ENCODE results near the gene SYK.

The SYK gene

DNA sequence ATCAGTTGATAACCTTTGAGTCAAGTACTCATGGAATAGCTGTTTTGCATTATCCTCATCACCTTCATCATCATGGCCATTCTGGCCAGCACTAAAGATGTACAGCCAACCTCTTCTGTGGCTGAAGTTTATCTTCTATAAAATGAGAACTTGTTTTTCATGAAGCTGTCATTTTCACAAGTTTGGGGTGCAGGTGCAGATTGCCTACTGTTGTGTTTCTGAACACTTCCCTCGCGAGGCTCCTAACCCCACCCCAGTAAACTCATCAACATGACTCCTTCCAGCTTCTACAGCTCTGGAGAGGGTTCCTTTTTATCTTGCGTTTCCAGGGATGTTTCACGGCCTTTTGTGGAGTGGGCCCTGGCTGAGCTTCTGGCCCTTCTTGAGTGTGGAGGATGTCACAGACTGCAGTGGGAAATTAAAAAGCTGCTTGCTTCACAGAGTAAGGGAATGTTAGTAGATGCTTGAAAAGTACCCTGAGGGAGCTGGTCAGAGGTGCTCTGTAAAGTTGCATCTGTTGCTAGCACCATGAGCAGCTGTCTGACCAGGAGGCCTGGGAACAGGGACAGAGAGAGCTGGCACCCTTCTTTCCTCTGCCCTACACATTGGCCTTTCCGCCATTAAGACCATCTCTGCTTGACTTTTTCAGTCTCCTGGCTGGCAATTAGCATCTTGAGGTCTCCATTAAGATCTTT, 24.9 kb downstream of the SYK start:
- no peak for DNase-seq

DNA sequence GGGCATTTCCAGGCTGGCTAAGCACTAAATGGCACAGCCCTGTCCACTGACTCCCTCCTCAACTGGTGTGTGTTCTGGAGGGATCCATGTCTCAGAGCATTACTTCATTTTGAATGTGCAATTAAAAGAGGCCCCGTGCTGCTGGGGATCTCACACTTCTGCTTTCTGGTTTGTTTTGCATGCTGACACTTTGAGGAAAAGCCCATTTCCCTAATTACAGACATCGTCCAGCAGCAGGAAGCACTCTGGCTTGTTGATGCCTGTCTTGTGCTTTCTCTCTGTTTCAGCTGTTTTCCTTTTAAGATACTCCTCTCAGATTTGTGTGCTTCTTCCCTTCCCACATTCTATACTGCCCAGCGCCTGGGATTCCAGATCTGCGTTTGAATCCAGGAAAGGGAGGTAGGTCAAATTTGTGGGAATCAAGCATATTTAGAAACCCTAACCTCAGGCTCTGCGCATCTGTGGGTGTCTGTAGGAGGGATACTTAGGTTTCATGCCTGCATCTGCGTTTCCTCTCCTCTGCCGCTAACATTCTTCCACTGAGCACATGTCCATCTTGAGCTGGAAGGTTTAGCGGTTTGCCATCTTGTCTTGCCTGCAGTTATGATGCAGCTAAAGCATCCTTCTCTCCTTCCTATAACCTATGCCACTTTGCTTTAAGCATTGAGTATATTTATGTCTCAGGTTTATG, 25.7 kb downstream of the SYK start:
- DNase-seq: no peak

DNA sequence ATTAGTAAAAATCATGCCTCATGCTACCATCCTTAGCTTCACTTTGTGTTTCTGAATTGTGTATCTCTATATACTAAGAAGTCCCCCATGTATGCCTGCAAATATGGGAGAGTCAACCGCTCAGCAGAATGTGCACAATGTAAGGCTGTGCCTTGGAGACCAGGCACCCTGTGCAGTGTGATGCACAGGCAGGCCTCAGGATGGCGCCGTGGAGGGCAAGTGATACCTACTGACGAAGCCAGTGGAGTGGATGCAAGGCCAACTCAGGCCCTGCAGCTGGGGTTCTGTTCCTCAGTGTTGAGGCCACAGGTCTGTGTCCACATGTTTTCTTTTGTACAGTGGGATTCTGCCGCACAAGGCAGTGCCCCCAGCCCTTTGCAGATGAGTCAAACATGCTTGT, 28.4 kb downstream of the SYK start:
- DNase-seq: no peak

DNA sequence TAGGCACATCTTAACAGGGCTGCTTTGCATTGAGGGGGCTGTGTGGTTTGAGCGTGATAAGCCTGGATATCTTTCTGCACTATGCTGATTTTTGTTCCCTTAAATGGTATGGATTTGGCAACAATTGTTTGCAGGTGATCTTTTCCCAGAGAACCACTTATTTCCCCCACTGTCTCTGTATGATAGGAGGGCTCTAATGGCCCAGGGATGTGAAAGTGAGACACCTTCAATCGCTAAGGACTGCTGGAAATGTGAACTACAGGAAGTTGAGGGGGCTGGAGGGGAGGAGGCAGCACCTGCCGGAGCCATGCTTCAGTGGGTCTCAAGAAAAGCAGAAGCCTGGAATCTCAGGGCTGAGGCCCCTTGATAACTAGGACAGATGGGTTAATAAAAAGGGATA, 29.4 kb downstream of the SYK start:
- peak; percentile 28 to 59 for DNase-seq

DNA sequence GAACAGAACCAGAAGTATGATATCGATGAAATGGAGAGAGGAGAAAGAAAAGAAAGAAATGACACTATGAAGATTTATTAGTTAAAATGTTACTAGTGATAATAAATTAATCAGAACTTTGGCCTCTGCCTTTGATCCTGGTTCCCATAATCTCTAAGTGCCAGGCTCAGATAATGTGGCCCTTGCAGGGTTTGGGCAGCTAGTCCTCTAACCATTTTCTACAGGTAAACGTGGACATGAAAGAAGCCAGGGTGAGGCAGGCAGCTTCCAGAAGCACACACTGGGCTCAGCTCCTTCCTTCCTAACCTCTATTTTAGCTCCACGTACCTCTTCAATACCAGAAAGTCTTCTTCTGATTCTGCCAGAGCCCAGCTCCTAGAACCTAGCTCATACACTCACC, 30.6 kb downstream of the SYK start:
- no peak for DNase-seq

DNA sequence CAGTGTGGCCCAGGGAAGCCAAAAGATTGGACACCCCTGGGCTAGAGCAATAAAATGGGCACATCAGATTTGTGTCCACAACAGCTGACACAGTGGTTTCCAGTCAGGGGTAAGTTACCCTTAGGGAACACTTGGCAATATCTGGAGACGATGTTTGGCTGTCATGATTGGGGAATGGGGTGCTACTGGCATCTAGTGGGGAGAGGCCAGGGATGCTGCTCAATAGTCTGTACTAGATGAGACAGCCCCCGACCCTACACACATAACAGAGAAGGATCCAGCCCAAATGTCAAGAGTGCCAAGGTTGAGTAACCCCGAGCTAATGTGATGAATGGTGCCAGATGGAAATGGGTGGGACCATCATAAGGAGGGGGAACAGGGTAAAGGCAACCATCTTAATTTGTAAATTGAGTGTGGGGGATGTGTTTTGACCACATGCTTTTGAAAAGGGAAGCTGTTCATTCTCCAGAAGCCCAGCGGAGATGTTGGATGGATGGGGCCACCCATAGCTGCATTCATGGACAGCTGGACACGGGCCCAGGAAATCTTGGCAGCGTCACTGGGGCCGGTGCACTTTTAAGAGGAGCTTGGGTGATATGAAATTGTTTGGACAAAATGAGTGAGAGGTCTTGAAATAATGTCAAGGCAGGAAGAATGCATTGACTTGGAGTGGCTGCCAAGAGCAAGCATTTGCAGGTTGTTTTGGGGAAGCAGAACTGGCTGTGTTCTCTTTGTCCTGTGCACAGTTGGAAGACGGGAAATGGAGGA, 33.4 kb downstream of the SYK start:
- no peak for DNase-seq

DNA sequence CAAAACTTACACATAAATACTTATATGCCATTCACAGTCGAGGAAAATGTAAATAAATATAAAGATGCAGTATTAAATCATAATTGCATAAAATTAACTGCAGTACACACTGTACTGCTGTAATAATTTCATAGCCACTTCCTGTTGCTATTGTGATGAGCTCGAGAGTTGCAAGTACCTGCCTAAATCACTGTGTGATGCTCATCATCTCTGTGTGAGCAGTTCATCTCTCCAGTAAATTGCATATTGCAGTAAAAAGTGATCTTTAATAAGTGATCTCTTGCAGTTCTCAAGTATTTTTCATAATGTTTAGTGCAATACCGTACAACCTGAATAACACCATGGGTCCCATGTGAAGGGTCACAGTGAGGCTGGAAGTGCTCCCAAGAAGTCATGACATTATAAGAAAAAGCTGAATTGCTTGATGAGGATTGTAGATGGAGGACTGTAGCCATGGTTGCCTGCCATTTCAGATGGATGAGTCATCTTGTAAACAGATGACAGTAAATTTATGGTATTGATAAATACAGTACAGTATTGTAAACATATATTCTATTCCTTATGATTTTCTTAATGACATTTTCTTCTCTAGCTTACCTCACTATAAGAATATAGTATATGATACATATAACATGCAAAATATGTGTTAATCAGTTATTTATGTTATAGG, 34.9 kb downstream of the SYK start:
- DNase-seq: no peak

DNA sequence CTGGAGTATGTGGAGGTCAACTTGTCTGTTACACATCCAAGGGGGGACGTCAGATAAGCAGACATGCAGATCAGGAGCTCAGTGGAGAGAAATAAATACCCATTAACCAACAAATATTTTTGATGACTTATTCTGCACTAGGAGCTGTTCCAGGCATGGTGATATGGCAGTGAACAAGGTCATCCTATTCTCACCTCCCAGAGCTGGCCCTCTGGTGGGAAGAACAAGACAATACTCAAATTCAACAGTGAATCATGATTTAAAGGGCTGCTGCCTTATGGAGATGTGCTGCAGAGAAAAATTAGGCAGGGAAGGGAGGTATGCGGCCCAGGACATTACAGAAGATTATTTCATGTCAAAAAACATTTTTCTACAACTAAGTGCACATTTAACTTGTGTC, 36.5 kb downstream of the SYK start:
- DNase-seq: no peak

DNA sequence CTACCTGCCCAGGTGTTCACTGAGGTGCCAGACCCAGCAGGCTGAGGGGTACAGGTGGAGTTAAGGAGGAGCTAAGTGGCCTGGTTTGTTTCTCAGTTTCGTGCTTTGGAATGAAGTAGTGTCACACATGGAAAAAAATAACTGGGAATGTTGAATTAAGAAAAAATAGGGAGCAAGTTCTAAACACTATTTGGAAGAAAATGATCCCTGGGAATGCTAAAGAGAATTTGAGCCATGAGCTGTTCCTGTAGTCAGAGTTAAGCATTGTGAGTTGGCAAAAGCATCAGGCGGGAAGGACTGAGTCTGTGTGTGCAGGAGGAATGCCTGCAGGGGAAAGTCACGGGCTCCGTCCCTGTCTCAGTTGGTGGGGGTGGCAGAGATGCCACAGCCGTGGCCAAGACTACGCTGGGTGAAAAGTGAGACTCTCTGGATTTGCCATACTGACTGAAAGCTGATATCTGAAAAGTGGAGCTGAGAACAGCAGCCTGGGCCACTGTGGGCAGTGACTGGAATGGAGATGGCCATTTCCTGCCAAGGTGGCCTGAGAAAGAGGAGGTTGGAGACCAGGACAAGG, 37.0 kb downstream of the SYK start:
- DNase-seq: no peak

DNA sequence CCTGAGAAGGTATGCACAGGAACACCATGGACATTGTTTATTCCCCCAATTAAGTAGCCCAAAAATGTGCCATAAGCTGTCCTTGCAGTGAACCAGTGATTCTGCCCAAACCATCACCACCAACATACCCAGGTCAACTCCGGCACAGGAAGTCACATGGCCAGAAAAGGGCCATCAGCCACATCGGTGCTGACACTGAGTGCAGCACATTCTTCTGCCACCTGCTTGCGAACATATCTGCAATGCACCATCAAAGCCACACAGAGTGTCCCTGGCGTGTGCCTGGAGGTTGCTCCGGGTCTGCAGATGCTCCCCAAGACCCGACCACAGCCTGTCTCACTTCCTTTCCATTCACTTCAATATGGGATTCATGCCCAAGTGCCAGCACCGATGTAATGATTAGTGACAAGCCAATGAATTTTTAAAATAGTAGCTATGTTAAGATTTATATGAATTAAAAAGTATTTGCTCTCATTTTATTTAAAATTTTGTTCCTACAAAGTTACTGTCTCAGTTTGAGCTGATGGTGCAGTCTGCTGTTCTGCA, 37.6 kb downstream of the SYK start:
- no peak for DNase-seq

DNA sequence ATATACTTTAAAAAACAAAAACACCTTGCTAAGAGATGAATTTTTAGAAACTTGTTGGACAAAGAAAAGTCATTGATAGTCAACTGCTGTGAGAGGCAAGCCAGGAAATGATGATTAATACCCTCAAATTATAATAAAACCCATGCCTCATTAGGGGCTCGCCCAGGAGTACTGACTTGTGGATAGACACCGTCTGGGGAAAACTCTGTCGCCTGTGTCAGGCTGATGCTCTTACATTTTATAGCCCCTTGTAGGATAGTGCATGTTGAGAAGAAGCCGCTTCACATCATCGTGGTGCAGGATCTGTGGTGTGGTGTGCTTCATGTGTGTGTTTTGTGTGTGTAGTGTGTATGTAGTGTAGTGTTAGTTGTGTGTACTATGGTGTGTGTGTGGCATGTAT, 39.1 kb downstream of the SYK start:
- no peak for DNase-seq

DNA sequence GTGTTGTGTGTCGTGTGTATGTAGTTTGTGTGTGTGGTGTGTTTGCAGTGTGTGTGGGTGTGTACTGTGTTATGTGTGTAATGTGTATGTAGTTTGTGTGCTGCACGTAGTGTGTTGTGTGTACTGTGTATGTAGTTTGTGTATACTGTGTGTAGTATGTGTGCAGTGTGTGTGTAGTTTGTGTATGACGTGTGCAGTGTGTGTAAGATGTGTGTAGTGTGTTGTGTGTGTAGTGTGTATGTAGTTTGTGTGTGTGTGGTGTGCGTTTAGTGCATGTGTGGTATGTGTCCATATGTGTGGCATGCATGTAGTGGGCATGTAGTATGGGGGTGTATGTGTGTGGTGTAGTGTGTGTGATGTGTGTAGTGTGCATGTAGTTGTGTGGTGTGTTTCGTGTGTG, 39.6 kb downstream of the SYK start:
- DNase-seq: no peak

DNA sequence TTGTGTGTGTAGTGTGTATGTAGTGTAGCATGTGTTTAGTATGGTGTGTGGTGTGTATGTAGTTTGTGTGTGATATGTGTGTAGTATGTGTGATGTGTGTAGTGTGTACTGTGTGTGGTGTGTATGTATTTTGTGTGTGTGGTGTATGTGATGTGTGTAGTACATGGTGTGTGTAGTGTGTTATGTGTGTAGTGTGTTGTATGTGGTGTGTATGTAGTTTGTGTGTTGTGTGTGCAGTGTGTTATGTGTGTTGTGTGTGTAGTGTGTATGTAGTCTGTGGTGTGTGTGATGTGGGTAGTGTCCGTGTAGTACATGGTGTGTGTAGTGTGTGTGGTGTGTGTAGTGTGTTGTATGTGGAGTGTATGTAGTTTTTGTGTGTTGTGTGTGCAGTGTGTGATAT, 40.0 kb downstream of the SYK start:
- DNase-seq: no peak

DNA sequence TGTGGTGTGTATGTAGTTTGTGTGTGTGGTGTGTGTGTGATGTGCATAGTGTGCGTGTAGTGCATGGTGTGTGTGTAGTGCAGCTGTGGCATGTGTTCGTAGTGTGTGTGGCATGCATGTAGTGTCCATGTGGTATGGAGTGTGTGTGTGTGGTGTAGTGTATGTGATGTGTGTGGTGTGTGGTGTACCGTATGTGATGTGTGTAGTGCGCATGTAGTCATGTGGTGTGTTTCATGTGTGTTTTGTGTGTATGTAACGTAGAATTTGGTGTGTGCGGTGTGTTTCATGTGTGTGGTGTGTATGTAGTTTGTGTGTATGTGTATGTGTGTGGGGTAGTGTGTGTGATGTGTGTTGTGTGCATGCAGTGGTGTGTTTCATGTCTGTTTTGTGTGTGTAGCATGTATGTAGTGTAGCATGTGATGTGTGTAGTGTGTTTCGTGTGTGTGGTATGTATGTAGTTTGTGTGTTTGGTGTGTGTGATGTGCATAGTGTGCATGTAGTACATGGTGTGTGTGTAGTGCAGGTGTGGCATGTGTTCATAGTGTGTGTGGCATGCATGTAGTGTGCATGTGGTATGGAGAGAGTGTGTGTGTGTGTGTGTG, 40.7 kb downstream of the SYK start:
- no peak for DNase-seq

DNA sequence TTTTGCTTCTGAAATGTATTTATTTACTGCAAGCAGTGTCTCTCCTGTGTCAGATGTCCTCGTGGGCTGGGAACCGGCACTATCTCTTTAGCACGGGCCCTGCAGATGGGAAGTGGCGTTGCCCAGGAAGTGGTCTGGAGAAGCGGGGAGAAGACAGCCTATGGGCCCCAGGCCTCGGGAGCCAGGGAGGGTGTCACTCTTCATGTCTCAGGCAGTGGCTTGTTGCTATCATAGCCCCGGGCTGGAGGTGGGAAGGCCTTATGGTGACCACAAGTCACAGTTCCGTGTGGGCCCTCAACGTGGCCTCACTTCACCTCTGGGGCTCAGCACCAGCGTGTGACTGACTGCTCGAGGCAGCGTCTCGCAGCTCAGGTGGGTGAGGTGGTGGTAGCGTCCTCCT, 41.4 kb downstream of the SYK start:
- no peak for DNase-seq

DNA sequence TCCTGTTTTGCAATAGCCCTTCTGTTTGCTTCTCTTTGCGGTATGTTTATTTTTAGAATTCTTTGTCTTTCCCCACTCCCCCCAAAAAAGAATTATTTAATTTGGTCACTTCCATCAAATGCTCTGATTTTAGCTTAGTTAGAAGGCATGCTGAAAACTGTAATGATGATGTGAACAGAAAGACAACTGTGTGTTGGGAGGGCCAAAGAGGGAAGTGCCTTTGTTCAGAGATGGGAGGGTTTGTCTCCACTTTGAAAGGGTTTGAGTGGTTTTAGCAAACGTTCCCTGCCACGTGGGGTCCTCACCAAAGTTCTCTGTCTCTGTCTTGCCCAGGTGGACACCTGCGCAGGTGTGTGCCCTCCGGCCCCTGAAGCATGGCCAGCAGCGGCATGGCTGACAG, 41.9 kb downstream of the SYK start:
- no peak for DNase-seq

DNA sequence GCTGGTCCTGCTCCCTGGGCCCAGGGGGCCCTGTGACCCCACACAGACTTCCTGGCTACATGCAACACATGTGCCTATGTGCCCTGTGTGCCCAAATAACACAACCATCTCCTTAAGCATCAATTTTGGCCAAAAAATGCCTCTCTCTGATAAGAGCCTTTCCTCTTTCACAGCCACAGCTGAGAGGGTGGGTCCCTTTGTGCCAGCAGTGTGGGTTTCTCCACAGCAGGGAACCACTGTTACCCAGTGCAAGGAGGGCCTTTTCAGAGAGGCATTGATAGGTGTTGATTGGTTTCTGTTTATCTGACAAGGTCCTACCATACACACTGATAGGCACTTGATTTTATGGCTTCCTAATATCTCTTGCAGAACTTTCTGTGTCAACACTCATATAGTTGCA, 42.7 kb downstream of the SYK start:
- no peak for DNase-seq

DNA sequence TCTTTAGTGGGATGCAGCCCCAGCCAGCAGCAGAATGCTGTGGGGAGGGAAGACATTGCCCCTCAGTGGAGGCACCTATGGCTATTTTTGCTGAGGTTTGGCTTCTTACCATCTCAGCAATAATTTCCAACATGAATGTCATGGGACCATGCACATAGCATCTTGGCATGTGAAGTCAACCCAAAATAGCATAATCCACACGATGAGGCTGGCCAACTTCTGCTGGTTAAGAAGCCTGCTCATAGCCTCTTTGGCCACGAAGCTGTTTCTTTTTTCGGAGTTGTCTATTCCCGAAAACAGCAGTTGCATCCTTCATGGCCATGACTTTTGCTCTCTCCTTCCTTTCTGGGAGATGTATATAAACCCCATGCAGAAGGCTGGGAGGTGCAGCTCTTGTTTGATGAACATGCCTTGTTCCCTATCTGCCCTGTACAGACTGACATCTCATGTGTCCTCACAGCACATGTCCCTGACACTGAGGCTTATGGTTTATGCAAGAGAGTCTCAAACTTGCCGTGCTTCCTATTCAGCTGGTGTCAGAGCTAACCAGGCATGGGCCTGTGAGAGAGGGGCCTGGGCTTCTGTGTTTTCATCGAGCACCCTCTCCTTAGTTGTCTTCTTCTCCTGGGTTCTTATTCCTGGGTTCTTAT, 45.3 kb downstream of the SYK start:
- no peak for DNase-seq

DNA sequence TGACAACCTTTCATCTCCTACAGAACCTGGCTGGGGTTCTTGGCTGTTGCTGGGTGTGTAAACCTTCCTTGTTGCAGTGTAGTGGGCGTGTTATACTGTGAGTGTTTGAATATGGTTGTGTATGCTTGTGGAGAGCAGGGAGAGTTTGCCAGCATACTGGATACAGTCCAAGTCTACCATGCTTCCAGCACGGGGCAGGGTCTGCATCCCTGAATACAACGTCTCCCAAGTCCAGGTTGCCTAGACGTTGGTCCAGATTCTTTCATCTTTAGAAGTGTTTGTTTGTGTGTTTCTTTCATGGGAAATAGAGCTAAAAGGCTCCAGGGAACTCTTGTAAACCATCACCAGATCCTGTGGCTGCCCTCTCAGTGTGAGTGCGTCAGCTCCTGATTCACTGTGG, 46.4 kb downstream of the SYK start:
- DNase-seq: no peak

DNA sequence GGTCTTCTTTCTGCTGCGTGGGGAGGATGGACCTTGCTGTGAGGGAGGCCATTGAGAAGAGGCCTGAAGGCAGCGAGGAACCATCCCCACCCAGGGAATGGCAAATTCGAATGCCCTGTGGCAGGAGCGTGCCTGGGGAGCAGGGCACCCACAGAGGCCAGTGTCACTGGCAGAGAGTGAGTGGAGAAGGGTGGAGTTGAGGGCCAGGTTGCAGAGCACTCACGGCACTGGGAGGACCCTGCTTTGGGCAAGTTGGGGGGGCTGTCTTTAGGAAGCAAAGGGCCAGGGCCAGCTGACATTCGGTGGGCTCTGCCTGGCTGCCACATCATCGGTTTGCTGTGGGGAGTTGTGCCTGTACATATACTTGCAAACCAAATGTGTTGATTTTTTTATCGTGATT, 47.2 kb downstream of the SYK start:
- no peak for DNase-seq

DNA sequence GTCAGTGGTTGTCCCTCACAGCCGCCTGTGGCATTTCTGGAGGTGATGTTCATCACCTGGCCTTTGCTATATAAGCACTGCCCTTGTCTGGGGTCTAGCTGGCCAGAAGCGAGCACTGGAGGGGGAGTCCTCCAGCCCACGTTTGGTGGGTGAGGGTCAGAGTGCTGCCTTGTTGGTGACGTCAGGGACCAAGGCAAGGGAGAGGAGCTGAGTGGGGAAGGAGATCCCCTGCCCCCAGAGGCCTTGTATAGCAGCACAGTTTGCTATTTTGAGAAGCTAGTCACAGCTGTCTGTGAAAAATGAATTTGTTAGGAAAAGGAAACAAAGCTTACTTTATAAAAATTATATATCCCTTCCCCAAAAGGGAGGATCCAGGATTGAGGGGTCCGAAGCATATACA, 49.8 kb downstream of the SYK start:
- no peak for DNase-seq

DNA sequence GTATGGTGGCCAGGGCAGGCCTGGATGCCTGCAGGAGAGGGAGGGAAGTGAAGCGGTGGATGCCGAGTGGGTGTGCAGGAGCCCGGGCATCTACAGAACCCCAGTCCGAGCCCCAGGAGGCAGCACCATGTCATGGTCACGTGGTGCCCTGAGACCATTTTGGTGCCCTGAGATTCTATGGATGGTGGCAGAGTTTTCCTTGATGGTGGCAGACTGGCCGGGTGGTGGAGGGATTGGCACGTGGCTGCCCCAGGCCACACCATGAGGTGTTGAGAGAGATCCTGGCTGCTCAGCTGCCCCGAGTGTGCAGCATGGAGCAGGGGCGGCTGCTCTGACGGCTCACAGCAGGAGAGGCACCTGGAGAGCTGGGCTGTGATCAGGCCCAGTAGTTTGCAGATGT, 52.3 kb downstream of the SYK start:
- no peak for DNase-seq

Data from NCI-H187 (cell line).